K562 (cell line): Measurements from ENCODE around the gene RALGAPA2. TPM values are rescaled to one million over a fixed set of nuclear protein-coding genes. Genes with fewer than 3 reads are reported as not detected.

Experiments
- ATAC-seq: fragments of 200-7000 bp; cut with Tn5 transposase; 3 replicates; pipeline ENCODE4 v1.9.1; 2020; ENCODE audit warnings: moderate library complexity
- BruUV-seq: library from RNA; stranded (reverse); fragments of 400-500 nt; replicated peaks from 2 replicates; lab custom pipeline; 2021; lab: Mats Ljungman, UMichigan
- CTCF ChIA-PET: fragments of 300-600 bp; formaldehyde crosslinking; extraction: SDS; loops from one replicate; lab custom pipeline; 2021; ENCODE audit warnings: low intra/inter-chr PET ratio; lab: Yijun Ruan, JAX
- POLR2A ChIA-PET: fragments of 300-600, 350-650 bp; sonication (Branson Sonifier 250); formaldehyde crosslinking; extraction: SDS; loops from one replicate; lab custom pipeline; 2021; ENCODE audit warnings: antibody characterized with exemption, inconsistent platforms; lab: Yijun Ruan, JAX
- DNase-seq, 4 experiments: peaks; one replicate each; pipeline versions ENCODE4 v3.0.0 to v3.0.0-alpha.2; 2011 to 2018; ENCODE audit warnings: low spot score in 3 of 4, mixed read lengths in 3 of 4; ENCODE audit errors: extremely low read depth in 1 of 4
- FAIRE-seq: peaks from 2 replicates; lab custom pipeline; 2011; peaks lifted over from hg19 to GRCh38; lab: Jason Lieb, UNC
- H2AFZ ChIP-seq: 2 replicates; pipeline ENCODE4 v1.6.0; 2011; ENCODE audit warnings: low read depth, low read length, control low read depth, inconsistent platforms
- H3K27ac ChIP-seq: fragments of 200-600 bp; 3 replicates; pipeline ENCODE4 v1.8.0; 2011; ENCODE audit warnings: low read depth, mild to moderate bottlenecking, control low read depth, inconsistent platforms, low read length, moderate library complexity, mixed read lengths; ENCODE audit errors: extremely low read depth
- H3K27me3 ChIP-seq, 2 experiments: fragments of 300-600 bp in 1 of 2; 2 replicates in 1 of 2; 3 replicates in 1 of 2; pipeline versions ENCODE4 v1.6.0 to v1.8.0; 2011; ENCODE audit warnings: inconsistent platforms in 2 of 2, low read length in 2 of 2, mild to moderate bottlenecking in 1 of 2, mixed read lengths in 1 of 2, moderate library complexity in 1 of 2; ENCODE audit not compliant: control insufficient read depth in 2 of 2, insufficient read depth in 2 of 2
- H3K36me3 ChIP-seq: fragments of 300-600 bp; 3 replicates; pipeline ENCODE4 v1.8.0; 2011; ENCODE audit warnings: mild to moderate bottlenecking, low read length, inconsistent platforms; ENCODE audit not compliant: control insufficient read depth, insufficient read depth
- H3K4me1 ChIP-seq, 2 experiments: fragments of 200-600 bp in 1 of 2; replicated peaks in 1 of 2; 2 replicates in 1 of 2; 3 replicates in 1 of 2; pipeline versions ENCODE4 v1.5.1 to v1.8.0; 2011; ENCODE audit warnings: inconsistent platforms in 2 of 2, low read length in 2 of 2, mild to moderate bottlenecking in 1 of 2, mixed read lengths in 1 of 2, moderate library complexity in 1 of 2; ENCODE audit not compliant: control insufficient read depth in 2 of 2, insufficient read depth in 2 of 2
- H3K4me2 ChIP-seq: 2 replicates; pipeline ENCODE4 v1.6.1; 2011; ENCODE audit warnings: low read length, control low read depth, inconsistent platforms, mixed read lengths; ENCODE audit not compliant: insufficient read depth
- H3K4me3 ChIP-seq: fragments of 200-600 bp; sonication (generic), shearing (Covaris generic); 2 replicates; pipeline ENCODE4 v1.5.1; 2016; ENCODE audit warnings: control low read depth, inconsistent platforms
- H3K79me2 ChIP-seq: fragments of 200-600 bp; 3 replicates; pipeline ENCODE4 v1.8.0; 2011; ENCODE audit warnings: low read length, inconsistent platforms; ENCODE audit not compliant: control insufficient read depth, insufficient read depth
- H3K9ac ChIP-seq, 2 experiments: 2 replicates each; pipeline versions ENCODE4 v1.6.0 to v1.6.1; 2011; ENCODE audit warnings: low read depth in 2 of 2, low read length in 2 of 2, control low read depth in 1 of 2, inconsistent platforms in 1 of 2, mild to moderate bottlenecking in 1 of 2, mixed read lengths in 1 of 2; ENCODE audit not compliant: insufficient read depth in 1 of 2
- H3K9me1 ChIP-seq: one replicate; pipeline ENCODE4 v1.6.0; 2011; ENCODE audit warnings: inconsistent platforms, mild to moderate bottlenecking, low read length, moderate library complexity; ENCODE audit not compliant: control insufficient read depth, insufficient read depth
- H3K9me3 ChIP-seq: replicated peaks from 2 replicates; pipeline ENCODE4 v1.5.1; 2011; ENCODE audit warnings: low read depth, low read length, inconsistent platforms; ENCODE audit not compliant: control insufficient read depth, insufficient read depth
- H4K20me1 ChIP-seq: replicated peaks from 2 replicates; pipeline ENCODE4 v1.6.1; 2011; ENCODE audit warnings: low read length, inconsistent platforms, mixed read lengths; ENCODE audit not compliant: control insufficient read depth, insufficient read depth
- CXXC5 ChIP-seq: fragments of 250-450 bp; sonication (Bioruptor Pico); IDR thresholded peaks from 2 replicates; pipeline ENCODE4 v1.8.0; 2022; ENCODE audit warnings: inconsistent platforms, mild to moderate bottlenecking, moderate library complexity
- JUN ChIP-seq, 2 experiments: sonication (generic) in 1 of 2; formaldehyde crosslinking in 1 of 2; IDR thresholded peaks; 2 replicates each; pipeline versions ENCODE4 v1.6.1 to v1.8.0; 2012 to 2022; ENCODE audit warnings: borderline replicate concordance in 2 of 2, mild to moderate bottlenecking in 2 of 2, improper control_type of control experiment in 1 of 2, low read depth in 1 of 2, low read length in 1 of 2, missing genetic modification reagents in 1 of 2
- PKNOX1 ChIP-seq: fragments of 450-650 bp; IDR thresholded peaks from 2 replicates; pipeline ENCODE4 v1.6.1; 2016
- SMAD1 ChIP-seq: fragments of 150-350 bp; IDR thresholded peaks from 2 replicates; pipeline ENCODE4 v1.6.1; 2014; ENCODE audit warnings: low read length, low read depth; ENCODE audit not compliant: partially characterized antibody
- ZNF79 ChIP-seq: fragments of 250-450 bp; sonication (Bioruptor Pico); IDR thresholded peaks from 2 replicates; pipeline ENCODE4 v1.4.0; 2020; ENCODE audit warnings: low read depth, mild to moderate bottlenecking, moderate library complexity
- WGBS: fragments of 100-300 bp; shearing (Covaris generic); methylation state at CpG from one replicate; pipeline ENCODE4 v1.1.6; 2016; ENCODE audit warnings: low coverage, mixed read lengths; ENCODE audit not compliant: insufficient coverage; ENCODE audit errors: missing lambda C conversion rate; 5-methylcytosine and 5-hydroxymethylcytosine counted together
- in situ Hi-C: fragments of 300-500 bp; cut with MboI; formaldehyde crosslinking; loops from 4 replicates; pipeline ENCODE4 v1.15.0; 2018; ENCODE audit warnings: inconsistent platforms, mixed read lengths
- intact Hi-C: fragments of 100-400 bp; cut with micrococcal nuclease; formaldehyde crosslinking; loops from 2 replicates; pipeline ENCODE4 v1.14.2; 2022
- polyA plus RNA-seq, 8 experiments: library from polyadenylated mRNA; depleted of rRNA in 4 of 8; stranded (reverse) in 5 of 8; unstranded in 3 of 8; fragments of >200 nt; fragmentation: Nextera tagmentation in 2 of 8; fragmentation: Illumina TruSeq in 1 of 8; extraction: Ambion mirVana in 2 of 8; extraction: Trizol in 1 of 8; gene quantifications; 2 replicates each; pipeline versions ENCODE4 v1.2.1 to v1.2.3, GENCODE V29; 2011 to 2014; ENCODE audit warnings: inconsistent platforms in 1 of 8, missing spikeins in 1 of 8
- total RNA-seq, 7 experiments: library from RNA; depleted of rRNA in 6 of 7; stranded (reverse); fragments of >200 nt in 6 of 7; fragmentation: Illumina TruSeq in 2 of 7; extraction: Trizol in 2 of 7; gene quantifications; 2 replicates each; pipeline versions ENCODE4 v1.2.1 to v1.2.3, GENCODE V29; 2011 to 2021; ENCODE audit warnings: low replicate concordance in 1 of 7
- TF ChIP-seq, protein P1 (sequence below): sonication (generic); IDR thresholded peaks from 2 replicates; pipeline ENCODE4 v1.6.1; 2016
- TF ChIP-seq, protein P2 (sequence below): fragments of 450-650 bp; IDR thresholded peaks from 2 replicates; pipeline ENCODE4 v1.7.1; 2018; ENCODE audit warnings: mild to moderate bottlenecking, low read depth; ENCODE audit not compliant: partially characterized antibody

The RALGAPA2 gene
- total and polyA plus RNA-seq, 9 of the 15 experiments (the other 6 are each of a cell fraction or from before 2014, with no cell fraction given), result 0.35 to 2.7 (median 1.4) TPM

- ATAC-seq, result no peak
- H2AFZ ChIP-seq, result no peak overlapping the region
- FAIRE-seq, result no peak
- no peaks in the 10 kb centered on the region; a peak in 1 of 5 replicates for H3K4me1 ChIP-seq
- no peaks in the 10 kb centered on the region for H4K20me1 ChIP-seq
- no peak overlapping the region for H3K27ac ChIP-seq
- ChIA-PET POLR2A (no interaction called here), CTCF (no interaction called here)
- WGBS, result 20% methylated on average over 6 of the region's 6 CpGs
- H3K4me3 ChIP-seq, result no peak overlapping the region
- intact Hi-C loops (no loop called here), in situ Hi-C loops (no loop called here)
- TF ChIP-seq ZNF79 (CRISPR knock-in tag) (no peak), SMAD1 (no peak), PKNOX1 (no peak), CXXC5 (no peak), JUN (IDR thresholded peaks at IDR 0.05; ENCODE audit: borderline replicate concordance, low read depth, low read length) (no peak), JUN (CRISPR knock-in tag; IDR thresholded peaks at IDR 0.05; ENCODE audit: borderline replicate concordance) (no peak)
- TF ChIP-seq, protein P1, sequence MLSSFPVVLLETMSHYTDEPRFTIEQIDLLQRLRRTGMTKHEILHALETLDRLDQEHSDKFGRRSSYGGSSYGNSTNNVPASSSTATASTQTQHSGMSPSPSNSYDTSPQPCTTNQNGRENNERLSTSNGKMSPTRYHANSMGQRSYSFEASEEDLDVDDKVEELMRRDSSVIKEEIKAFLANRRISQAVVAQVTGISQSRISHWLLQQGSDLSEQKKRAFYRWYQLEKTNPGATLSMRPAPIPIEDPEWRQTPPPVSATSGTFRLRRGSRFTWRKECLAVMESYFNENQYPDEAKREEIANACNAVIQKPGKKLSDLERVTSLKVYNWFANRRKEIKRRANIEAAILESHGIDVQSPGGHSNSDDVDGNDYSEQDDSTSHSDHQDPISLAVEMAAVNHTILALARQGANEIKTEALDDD, result no peak
- TF ChIP-seq, protein P2, sequence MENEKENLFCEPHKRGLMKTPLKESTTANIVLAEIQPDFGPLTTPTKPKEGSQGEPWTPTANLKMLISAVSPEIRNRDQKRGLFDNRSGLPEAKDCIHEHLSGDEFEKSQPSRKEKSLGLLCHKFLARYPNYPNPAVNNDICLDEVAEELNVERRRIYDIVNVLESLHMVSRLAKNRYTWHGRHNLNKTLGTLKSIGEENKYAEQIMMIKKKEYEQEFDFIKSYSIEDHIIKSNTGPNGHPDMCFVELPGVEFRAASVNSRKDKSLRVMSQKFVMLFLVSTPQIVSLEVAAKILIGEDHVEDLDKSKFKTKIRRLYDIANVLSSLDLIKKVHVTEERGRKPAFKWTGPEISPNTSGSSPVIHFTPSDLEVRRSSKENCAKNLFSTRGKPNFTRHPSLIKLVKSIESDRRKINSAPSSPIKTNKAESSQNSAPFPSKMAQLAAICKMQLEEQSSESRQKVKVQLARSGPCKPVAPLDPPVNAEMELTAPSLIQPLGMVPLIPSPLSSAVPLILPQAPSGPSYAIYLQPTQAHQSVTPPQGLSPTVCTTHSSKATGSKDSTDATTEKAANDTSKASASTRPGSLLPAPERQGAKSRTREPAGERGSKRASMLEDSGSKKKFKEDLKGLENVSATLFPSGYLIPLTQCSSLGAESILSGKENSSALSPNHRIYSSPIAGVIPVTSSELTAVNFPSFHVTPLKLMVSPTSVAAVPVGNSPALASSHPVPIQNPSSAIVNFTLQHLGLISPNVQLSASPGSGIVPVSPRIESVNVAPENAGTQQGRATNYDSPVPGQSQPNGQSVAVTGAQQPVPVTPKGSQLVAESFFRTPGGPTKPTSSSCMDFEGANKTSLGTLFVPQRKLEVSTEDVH, result no peak
- no peaks in the 10 kb centered on the region for H3K79me2 ChIP-seq
- H3K9me3 ChIP-seq, result no peaks in the 10 kb centered on the region
- H3K36me3 ChIP-seq, result no peaks in the 10 kb centered on the region
- DNase-seq, result no peak
- H3K9me1 ChIP-seq, result no peaks in the 10 kb centered on the region
- H3K4me2 ChIP-seq, result no peak overlapping the region
- no TSS peak for BruUV-seq
- H3K9ac ChIP-seq, result no peak overlapping the region
- H3K27me3 ChIP-seq, result no peaks in the 10 kb centered on the region
Measured at GRCh38 chr20:20604907-20605306, 107.5 kb downstream of the RALGAPA2 start.
